Upper lobe of left lung (tissue), 6 donors: ENCODE results near the gene ANKFY1. TPM values are rescaled to one million over a fixed set of nuclear protein-coding genes. Genes with fewer than 3 reads are reported as not detected.

Source experiments
- ATAC-seq, 2 donors: fragments of 200-7000 bp; cut with Tn5 transposase; one replicate each; pipeline ENCODE4 v1.9.1; 2022; ENCODE audit warnings: mild to moderate bottlenecking in 2 of 2, moderate library complexity in 2 of 2; ENCODE audit not compliant: low FRiP score in 2 of 2
- DNase-seq, 2 donors: peaks; one replicate each; pipeline ENCODE4 v3.0.0-alpha.2; 2019 to 2020
- H3K27ac ChIP-seq, 4 donors: fragments of 200-600 bp; sonication (generic); one replicate each; pipeline ENCODE4 v1.5.1; 2016 to 2019
- H3K27me3 ChIP-seq, 4 donors: fragments of 200-600 bp; sonication (generic); one replicate each; pipeline ENCODE4 v1.5.1; 2017 to 2019
- H3K36me3 ChIP-seq, 4 donors: fragments of 200-600 bp; sonication (generic); one replicate each; pipeline ENCODE4 v1.5.1; 2016 to 2019
- H3K4me1 ChIP-seq, 4 donors: fragments of 200-600 bp; sonication (generic); one replicate each; pipeline ENCODE4 v1.5.1; 2018 to 2019
- H3K4me3 ChIP-seq, 4 donors: fragments of 200-600 bp; sonication (generic); one replicate each; pipeline ENCODE4 v1.5.1; 2017 to 2019; ENCODE audit warnings: mild to moderate bottlenecking in 2 of 4, moderate library complexity in 1 of 4
- H3K9me3 ChIP-seq, 4 donors: fragments of 200-600 bp; sonication (generic); one replicate each; pipeline ENCODE4 v1.5.1; 2018 to 2019
- CTCF ChIP-seq, 6 experiments: fragments of 450-650 bp in 4 of 6; fragments of 200-600 bp in 2 of 6; sonication (generic) in 2 of 6; IDR thresholded peaks; one replicate each; pipeline ENCODE4 v1.5.1; 2016 to 2019; ENCODE audit warnings: antibody characterized with exemption in 6 of 6
- EP300 ChIP-seq, 4 donors: sonication (generic); formaldehyde crosslinking; IDR thresholded peaks; one replicate each; pipeline ENCODE4 v1.5.1; 2017; ENCODE audit warnings: antibody characterized with exemption in 4 of 4, control low read depth in 2 of 4
- POLR2A ChIP-seq, 4 donors: fragments of 450-650 bp; IDR thresholded peaks; one replicate each; pipeline ENCODE4 v1.5.1; 2016 to 2017; ENCODE audit warnings: antibody characterized with exemption in 4 of 4, mild to moderate bottlenecking in 2 of 4
- POLR2AphosphoS5 ChIP-seq, 2 donors: sonication (generic); formaldehyde crosslinking; IDR thresholded peaks; one replicate each; pipeline ENCODE4 v1.5.1; 2017; ENCODE audit warnings: antibody characterized with exemption in 2 of 2
- WGBS, 2 donors: methylation state at CpG; one replicate each; pipeline ENCODE4 v1.1.5; 2017 to 2018; 5-methylcytosine and 5-hydroxymethylcytosine counted together
- total RNA-seq, 6 donors: library from RNA; depleted of rRNA in 4 of 6; stranded (reverse); fragments of >200 nt in 4 of 6; gene quantifications; one replicate each; pipeline versions ENCODE4 v1.1.0 to v1.2.1, GENCODE V29; 2016 to 2021
- donor health status: DM: no; HTN: no; CAD: no; lungs with moderate emphysema.
- donor health status: DM: no; HTN: yes; CAD: no; lungs with severe emphysema.

The ANKFY1 gene
- total RNA-seq, result 10 to 100 TPM; 58.7 to 92.2 (median 60.9) TPM

GRCh38 chr17:4263282-4264215, at the start of gene ANKFY1:
TSS of gene ANKFY1 (minus strand) at chr17:4263979. CDS start at chr17:4263941, 38 bp downstream.
- Histone ChIP-seq H3K27me3 (no peaks in the 10 kb centered on the region), H3K27ac (peak within 1 kb of the TSS; percentile 74 to 89 (median 88)), H3K4me3 (peak within 1 kb of the TSS; percentile 70 to 97 (median 89)), H3K36me3 (peaks cover 0 to 8% (median 0%) of the 10 kb centered on the region in 4 donors), H3K9me3 (peaks cover 5 to 11% (median 5%) of the 10 kb centered on the region in 4 donors), H3K4me1 (peaks cover 17 to 27% (median 22%) of the 10 kb centered on the region in 4 donors)
- 0 to 1% methylated on average over 6 to 58 of the region's 85 CpGs for WGBS, 2 donors
- peak; percentile 94 to 98 for DNase-seq
- peak; percentile 96 to 99 for ATAC-seq
- TF ChIP-seq POLR2AphosphoS5 (IDR thresholded peaks at IDR 0.05) (peak; percentile 82 to 90), CTCF (IDR thresholded peaks at IDR 0.05) (peak in 3 of 6 experiments; percentile 18 to 46 (median 31)), POLR2A (IDR thresholded peaks at IDR 0.05) (peak in 3 of 4 donors; percentile 46 to 80 (median 73)), EP300 (IDR thresholded peaks at IDR 0.05) (no peak)

GRCh38 chr17:4310354-4311060, 46.7 kb upstream of the ANKFY1 start:
- H3K27ac ChIP-seq, result peak overlapping the region in 3 of 4 donors; percentile 11 to 42 (median 18)
- no peaks in the 10 kb centered on the region for H3K9me3 ChIP-seq
- no peaks in the 10 kb centered on the region for H3K27me3 ChIP-seq
- 50 to 55% methylated on average over 6 of the region's 6 CpGs for WGBS, 2 donors
- H3K36me3 ChIP-seq, result peaks cover 0 to 8% (median 3%) of the 10 kb centered on the region in 4 donors
- DNase-seq, result no peak
- ATAC-seq, result no peak
- TF ChIP-seq EP300 (IDR thresholded peaks at IDR 0.05), result no peak
- no peak for TF ChIP-seq CTCF (IDR thresholded peaks at IDR 0.05)
- no peak for TF ChIP-seq POLR2A (IDR thresholded peaks at IDR 0.05)
- peaks cover 32 to 42% (median 37%) of the 10 kb centered on the region in 4 donors for H3K4me1 ChIP-seq
- no peak overlapping the region for H3K4me3 ChIP-seq

GRCh38 chr17:4309897-4310296, 46.1 kb upstream of the ANKFY1 start:
- no peaks in the 10 kb centered on the region for H3K9me3 ChIP-seq
- TF ChIP-seq POLR2A (IDR thresholded peaks at IDR 0.05) (no peak), POLR2AphosphoS5 (IDR thresholded peaks at IDR 0.05) (no peak), CTCF (IDR thresholded peaks at IDR 0.05) (no peak), EP300 (IDR thresholded peaks at IDR 0.05) (no peak)
- peaks cover 32 to 42% (median 37%) of the 10 kb centered on the region in 4 donors for H3K4me1 ChIP-seq
- ATAC-seq, result no peak
- no peak overlapping the region for H3K4me3 ChIP-seq
- no peaks in the 10 kb centered on the region for H3K27me3 ChIP-seq
- H3K36me3 ChIP-seq, result peaks cover 0 to 8% (median 3%) of the 10 kb centered on the region in 4 donors
- no peak for DNase-seq
- peak overlapping the region in 3 of 4 donors; percentile 11 to 42 (median 18) for H3K27ac ChIP-seq
- WGBS, 2 donors, result 28 to 30% methylated on average over 1 of the region's 1 CpG

- ATAC-seq (no peak), DNase-seq (no peak)
- 86 to 89% methylated on average over 7 of the region's 7 CpGs for WGBS, 2 donors
- H3K4me1 ChIP-seq, result peaks cover 19 to 35% (median 26%) of the 10 kb centered on the region in 4 donors
- no peaks in the 10 kb centered on the region for H3K9me3 ChIP-seq
- H3K27ac ChIP-seq, result no peak overlapping the region
- peaks cover 0 to 17% (median 3%) of the 10 kb centered on the region in 4 donors for H3K36me3 ChIP-seq
- H3K4me3 ChIP-seq, result no peak overlapping the region
- no peaks in the 10 kb centered on the region for H3K27me3 ChIP-seq
- TF ChIP-seq POLR2AphosphoS5 (IDR thresholded peaks at IDR 0.05) (no peak), EP300 (IDR thresholded peaks at IDR 0.05) (no peak)
Measured at GRCh38 chr17:4307179-4307930, 43.6 kb upstream of the ANKFY1 start.
